ENCODE measurements around the gene CALM1.
A peak's percentile ranks its signal among the peaks of the same experiment; 100 is the strongest.

Gene CALM1

DNA sequence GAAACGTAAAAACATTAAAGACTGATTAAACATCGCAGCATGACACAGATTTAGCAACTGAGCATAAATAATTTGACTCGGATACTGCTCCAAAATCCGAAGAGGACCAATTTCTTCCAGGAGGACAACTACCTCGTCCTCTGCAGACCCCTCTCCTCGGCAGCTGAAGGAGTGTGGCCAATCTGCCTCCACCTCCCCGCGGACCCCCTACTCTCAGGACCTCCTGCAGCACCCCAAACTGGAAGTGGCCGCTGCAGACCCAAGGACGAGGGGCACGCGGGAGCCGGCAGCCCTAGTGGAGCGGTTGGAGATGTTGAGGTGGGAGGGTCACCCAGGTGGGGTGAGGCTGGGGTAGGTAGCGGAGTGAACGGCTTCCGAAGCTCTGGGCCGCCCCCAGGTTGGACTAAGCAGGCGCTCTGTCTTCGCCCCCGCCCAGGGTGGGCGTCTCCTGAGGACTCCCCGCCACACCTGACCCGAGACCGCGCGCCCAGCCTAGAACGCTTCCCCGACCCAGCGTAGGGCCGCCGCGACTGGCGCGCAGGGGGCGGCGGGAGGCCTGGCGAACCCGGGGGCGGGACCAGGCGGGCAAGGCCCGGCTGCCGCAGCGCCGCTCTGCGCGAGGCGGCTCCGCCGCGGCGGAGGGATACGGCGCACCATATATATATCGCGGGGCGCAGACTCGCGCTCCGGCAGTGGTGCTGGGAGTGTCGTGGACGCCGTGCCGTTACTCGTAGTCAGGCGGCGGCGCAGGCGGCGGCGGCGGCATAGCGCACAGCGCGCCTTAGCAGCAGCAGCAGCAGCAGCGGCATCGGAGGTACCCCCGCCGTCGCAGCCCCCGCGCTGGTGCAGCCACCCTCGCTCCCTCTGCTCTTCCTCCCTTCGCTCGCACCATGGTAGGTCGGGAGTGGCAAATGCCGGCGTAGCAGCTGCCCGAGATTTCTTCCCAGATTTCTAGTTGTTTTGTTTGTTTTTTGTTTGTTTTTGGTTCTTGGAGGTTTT is at the start of gene CALM1:
CALM1 (plus strand) TSS at position 689 of the 999 bp plus-strand sequence; CDS start at position 891, 202 bp downstream.
- intact Hi-C loops (cut with DNase I) = loop anchor here (1.0 to 5.0 kb wide), 5 partner anchors 13 to 361 kb away; partner anchors contain the start of gene NRDE2
- DNase-seq = peak; percentile 85 to 99 (median 95)

DNA sequence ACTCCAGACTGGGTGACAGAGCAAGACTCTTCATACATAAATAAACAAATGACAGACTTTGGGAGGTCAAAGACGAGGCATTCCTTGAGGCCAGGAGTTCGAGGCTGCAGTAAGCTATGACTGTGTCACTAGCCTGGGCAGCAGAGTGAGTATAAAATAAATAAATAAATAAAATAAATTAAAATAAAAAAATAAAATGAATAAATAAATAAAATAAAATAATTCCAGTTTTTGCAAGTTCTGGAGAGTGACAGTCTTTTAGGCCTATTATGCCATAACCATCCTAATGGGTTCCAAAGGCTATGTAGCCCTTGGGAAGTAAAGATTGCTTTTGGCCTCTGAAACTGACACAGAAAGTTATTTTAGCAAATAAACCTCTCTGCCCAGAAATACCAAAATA is 48.6 kb upstream of the CALM1 start:
- intact Hi-C loops (cut with DNase I) = no loop called here

DNA sequence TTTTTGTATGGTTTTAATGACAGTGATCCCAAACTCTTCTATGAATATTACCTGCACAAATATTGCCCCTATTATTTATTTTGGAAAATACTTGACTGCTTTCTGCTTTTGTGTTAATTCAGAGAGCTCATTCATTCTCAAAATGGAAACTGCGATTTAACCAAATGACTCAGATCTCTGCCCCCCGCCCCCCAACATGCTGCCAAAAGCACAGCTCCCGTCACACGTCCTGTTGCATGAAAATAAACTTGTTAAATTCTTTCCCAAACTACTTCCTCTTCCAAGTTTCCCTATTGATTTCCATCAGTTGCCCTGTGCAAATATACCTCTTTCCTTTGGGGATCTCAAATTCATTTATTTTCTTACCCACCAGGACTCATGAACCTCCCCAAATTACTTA is 47.1 kb upstream of the CALM1 start:
- intact Hi-C loops (cut with DNase I) = no loop called here
- DNase-seq = no peak

More for the DNA sequence above, 48.6 kb upstream of the CALM1 start:
- DNase-seq = no peak

DNA sequence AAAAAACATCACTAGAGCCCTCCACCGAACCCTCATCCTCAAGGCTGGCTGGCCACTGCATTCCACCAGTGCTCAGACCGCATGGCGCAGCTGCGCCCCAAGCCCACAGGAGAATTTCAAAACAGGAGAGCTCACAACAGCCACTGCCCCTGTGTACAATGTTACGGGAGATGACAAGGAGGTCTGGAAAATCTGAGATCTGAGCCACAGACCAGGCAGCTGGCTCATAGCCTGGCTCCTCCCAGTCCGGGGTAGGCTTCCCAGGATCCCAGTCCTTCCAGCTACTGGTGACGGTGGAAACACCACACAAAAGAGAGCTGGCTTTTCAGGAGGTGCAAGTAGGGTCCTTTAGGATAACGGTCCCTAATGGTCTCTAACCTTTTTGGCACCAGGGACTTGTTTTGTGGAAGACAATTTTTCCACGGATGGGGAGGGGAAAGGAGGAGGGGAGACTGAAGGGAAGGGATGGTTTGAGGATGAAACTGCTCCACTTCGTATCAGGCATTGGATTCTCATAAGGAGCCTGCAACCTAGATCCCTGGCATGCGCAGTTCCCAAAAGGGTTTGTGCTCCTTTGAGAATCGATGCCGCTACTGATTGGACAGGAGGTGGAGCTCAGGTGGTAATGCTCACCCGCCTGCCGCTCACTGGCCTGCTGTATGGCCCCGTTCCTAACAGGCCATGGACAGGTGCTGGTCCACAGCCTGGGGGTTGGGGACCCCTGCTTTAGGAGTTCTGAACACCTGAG is 42.1 kb upstream of the CALM1 start:
- DNase-seq = peak in 1 of 42 donors; percentile 12
- intact Hi-C loops (cut with DNase I) = no loop called here

DNA sequence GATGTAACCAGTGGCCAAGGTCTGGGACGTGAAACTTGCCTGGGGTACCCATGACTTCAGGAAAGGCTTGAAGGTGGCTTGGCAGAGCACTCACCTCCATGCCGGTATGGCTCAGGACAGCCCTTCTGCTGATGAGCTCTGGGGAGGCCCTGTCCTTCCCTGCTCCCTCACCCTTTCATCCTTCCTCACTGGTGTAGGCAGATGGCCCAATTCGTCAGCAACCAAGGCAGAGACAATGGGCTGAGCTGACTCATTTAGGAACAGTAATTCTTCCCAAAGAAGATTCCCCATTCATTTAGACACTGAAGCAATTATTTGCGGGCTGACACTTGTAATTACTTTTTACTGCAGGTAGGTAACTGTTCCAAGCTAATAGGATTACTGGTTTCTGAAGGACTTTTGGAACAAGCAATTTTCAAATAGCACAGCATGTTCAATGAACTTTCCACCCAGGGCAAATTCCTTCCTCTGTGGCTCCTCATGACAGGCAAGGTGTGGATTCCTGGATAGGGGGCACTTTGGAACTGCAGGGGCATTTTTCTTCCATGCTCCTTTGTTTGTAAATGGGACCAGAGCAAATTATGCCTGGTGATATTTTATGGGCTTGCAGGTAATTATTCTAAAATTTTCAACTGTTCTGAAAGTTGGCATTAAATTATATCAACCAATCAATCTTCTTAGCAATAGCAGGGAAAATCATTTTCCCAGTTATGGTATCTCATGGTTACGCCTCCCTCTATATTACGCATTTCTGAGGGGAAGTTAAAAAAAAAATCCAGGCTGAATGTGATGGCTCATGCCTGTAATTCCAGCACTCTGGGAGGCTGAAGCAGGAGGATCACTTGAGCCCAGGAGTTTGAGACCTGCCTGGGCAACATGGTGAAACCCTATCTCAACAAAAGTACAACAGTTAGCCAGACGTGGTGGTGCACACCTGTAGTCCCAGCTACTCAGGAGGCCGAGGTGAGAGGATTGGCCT is 41.0 kb upstream of the CALM1 start:
- DNase-seq = peak in 2 of 42 donors; percentile 8 to 9
- intact Hi-C loops (cut with DNase I) = no loop called here

DNA sequence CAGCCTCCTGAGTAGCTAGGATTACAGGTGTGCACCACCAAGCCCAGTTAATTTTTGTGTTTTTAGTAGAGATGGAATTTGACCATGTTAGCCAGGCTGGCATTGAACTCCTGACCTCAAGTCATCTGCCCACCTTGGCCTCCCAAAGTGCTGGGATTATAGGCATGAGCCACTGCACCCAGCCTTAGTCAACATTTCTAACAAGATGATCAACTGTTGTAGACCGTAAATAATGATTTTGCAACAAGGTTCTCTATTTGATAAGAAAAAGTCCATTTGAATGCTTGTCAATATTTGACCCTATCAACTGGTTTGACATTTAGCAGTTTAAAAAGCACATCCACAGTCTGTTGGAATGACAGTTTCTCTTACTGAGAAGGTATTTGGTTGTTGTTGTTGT is 39.9 kb upstream of the CALM1 start:
- no peak for DNase-seq
- intact Hi-C loops (cut with DNase I) = no loop called here

DNA sequence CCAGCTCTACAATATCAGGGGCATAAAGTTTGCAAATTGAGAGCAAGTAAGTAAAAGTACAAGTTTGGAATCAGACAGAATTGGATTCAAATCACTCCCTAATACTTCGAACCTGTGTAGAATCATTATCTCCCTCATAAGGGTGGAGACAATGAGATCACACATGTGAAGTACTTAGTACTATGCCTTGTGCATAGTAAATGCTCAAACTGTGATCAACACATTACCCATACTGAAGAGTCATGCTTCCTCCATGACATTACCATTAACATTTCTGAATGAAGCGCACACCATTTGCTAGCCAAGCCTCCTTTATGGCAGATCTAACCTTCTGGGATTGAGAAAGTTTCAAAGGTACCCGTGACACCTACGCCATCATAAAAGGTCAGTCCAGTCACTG is 38.5 kb upstream of the CALM1 start:
- DNase-seq = no peak
- intact Hi-C loops (cut with DNase I) = no loop called here

DNA sequence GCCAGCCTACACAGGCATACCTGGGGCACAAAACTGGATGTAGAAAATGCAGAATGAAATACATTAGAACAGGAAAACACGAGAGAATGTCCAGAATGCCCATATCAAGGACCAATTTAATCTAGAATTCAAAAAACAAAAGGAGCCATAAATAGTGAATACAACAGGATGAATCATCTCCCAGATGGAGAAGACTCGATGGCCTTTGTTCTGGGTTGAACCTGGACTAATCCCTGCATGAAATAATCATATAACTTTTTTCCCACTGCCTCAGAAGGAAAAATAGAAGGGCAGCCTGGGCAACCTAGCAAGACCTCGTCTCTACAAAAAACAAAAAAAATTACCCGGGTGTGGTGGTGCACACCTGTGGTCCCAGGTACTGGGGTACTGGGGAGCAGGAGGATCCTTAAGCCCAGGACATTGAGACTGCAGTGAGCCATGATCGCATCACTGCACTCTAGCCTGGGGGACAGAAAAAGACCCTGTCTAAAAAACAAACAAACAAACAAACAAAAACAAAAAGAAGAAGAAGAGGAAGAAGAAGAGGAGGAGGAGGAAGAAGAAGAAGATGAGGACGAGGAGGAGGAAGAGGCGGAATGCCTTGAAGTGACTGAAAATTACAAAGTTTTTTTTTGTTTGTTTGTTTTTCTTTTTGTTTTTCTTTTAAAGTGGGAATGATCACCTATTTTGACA is 34.8 kb upstream of the CALM1 start:
- intact Hi-C loops (cut with DNase I) = no loop called here
- no peak for DNase-seq

DNA sequence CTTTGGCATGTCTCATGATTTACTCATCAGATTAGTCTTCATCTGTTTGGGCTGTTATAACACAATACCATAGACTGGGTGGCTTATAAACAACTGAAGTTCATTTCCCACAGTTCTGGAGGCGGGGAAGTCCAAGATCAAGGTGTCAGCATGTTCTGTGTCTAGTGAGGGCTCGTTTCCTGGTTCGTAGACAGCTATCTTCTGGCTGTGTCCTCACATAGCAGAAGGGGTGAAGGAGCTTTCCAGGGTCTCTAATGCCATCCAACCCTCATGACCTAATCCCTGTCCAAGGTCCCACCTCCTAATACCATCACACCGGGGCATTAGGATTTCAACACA is 34.3 kb upstream of the CALM1 start:
- no peak for DNase-seq
- intact Hi-C loops (cut with DNase I) = no loop called here

DNA sequence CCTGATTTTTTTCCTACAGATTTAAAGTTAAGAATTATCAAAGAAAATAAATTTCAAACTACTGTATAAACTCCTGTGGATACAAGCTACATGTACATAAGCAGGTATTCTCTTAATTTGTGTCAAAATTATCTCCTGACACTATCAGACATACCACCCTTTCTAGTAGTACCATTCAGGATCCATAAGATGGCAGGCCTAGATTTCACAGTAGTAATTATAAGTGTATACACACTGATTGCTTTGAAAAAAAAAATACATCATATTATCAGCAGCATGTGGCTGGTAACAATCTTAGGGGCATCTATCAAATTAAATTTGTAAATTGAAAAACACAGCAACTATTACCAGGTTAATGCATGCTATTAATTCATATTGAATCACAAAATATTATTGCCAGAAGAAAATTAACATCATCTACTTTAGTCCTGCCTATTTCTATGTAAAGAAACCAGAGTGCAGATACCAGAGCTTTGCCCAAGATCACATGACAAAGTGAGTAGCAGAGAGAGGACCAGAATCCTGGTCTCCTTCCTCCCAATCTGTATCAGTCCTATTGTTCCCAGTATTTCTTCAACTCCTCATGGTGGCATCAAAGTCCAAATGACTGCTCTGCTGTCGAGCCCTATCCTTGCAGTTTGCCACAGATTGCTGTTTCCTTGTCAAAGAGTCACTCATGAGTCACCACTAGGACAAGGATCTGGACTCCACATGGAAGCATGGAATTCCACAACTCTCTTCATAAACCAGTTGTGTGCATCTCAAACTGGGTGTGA is 27.7 kb upstream of the CALM1 start:
- intact Hi-C loops (cut with DNase I) = no loop called here
- DNase-seq = peak in 19 of 42 donors; percentile 18 to 69 (median 38)

DNA sequence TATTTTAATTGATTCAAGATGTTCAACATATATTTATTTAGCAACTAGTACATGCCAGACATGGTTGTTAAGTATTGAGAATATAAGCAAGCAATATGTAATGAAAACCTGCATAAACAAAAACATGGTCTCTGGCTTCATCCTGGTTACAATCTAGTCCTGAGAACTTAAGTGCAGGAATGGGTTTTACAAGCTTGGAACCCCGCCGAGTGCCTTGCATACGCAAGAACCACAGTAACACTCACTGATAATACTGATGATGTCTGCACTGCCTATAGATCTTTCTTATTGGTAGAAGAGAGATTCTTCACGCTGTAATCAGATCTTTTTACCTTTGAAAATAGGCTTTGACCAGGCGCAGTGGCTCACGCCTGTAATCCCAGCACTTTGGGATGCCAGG is 22.9 kb upstream of the CALM1 start:
- no peak for DNase-seq
- intact Hi-C loops (cut with DNase I) = no loop called here

DNA sequence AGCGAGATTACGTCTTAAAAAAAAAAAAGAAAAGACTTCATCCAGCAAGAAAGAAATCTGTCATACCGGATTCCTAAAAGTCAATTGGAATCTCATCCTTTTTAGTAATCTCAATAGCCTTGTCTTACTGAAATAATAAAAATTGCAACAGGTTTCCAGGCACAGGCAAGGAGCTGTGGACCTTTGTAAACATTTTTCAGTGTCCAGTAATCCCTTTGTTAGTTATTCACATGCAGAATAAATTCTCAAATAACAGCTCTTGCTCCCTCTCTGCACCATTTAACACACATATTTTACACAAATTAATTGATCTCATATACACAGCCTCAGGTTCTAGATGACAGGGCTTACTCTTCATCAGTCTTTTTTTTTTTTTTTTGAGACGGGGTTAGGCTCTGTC is 22.0 kb upstream of the CALM1 start:
- no peak for DNase-seq
- intact Hi-C loops (cut with DNase I) = no loop called here

DNA sequence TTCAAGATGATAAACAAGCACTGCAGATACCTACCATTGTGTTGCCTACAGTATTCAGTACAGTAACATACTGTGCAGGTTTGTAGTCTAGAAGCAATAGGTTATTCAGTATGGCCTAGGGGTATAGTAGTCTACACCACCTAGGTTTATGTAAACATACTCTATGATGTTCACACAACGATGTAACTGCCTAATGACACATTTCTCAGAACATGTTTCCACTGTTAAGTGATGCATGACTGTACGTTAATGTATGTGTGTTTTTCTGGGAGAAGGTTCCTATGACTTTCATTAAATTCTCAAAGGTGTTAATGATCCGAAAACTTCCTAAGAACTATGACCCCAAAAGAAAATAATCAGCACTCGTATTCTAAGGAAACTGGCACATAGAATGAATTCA is 20.9 kb upstream of the CALM1 start:
- DNase-seq = no peak
- intact Hi-C loops (cut with DNase I) = no loop called here

DNA sequence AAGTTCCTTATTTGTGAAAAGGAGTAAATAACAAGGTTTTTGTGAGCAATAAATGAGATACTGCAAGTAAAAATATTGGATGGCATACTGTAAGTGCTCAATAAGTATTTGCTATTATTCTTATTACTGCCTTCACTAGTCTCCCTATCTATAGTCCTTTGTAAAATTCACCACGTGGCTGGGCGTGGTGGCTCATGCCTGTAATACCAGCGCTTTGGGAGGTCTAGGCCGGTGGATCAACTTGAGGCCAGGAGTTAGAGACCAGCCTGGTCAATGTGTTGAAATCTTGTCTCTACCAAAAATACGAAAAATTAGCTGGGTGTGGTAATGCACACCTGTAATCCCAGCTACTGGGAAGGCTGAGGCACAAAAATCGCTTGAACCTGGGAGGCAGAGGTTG is 18.6 kb upstream of the CALM1 start:
- DNase-seq = no peak
- intact Hi-C loops (cut with DNase I) = no loop called here

DNA sequence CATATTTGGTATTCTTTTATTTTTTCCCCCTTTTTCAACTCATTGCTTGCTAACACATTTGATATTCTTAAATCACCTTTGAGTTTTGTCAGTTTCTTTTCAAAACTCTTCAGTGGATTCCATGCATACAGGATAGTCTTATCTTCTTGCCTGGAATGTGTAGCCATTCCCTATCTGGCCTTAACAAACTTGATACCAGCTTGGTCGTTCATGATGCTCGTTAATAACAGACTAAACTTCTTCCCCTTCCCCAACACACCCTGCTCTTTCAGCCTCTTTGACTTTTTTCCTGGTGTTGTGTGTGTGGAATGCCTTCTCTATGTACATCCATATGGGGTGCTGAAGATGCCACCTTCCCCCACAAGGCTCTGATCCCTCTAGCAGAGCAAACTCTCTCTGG is 17.7 kb upstream of the CALM1 start:
- no peak for DNase-seq

DNA sequence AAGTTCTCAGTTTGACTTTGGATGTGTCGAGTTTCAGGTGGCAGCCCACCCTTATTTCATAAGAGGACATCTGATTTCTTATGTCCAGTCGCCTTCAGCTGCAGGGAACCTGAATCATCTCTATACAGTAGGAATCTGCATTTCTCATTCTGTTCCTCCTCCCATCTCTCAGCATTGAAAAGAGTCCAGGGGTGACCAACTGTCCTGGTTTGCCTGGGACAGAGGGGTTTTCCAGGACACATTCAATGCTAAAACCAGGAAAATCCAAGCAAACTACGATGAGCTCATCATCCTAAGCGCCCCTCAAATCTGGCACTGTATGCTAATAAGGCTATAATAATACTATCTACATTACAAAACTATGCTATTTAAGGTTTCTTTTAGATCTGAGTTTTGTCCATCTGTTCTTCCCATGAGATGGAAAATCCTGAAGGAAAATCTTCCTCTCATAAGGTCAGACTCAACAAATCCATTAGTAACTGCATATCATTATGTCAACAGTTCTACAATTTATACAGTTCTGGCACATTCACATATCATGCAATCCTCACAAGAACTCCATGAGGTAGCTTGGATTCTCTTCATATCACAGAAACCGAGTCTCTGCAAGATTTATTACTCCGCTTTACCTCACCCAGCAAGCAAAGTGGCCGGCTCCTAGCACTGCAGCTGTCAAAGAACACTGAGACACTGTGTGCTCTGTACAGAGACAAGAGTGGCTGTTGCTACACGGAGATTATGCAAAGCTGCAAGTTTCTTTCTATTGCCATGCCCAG is 15.6 kb upstream of the CALM1 start:
- peak; percentile 48 to 92 (median 80) for DNase-seq
- intact Hi-C loops (cut with DNase I) = loop anchor here (5.0 kb wide), 1 partner anchor 49 kb away; the partner anchor contains the start of gene NRDE2

More for the DNA sequence above, 17.7 kb upstream of the CALM1 start:
- intact Hi-C loops (cut with DNase I) = no loop called here

DNA sequence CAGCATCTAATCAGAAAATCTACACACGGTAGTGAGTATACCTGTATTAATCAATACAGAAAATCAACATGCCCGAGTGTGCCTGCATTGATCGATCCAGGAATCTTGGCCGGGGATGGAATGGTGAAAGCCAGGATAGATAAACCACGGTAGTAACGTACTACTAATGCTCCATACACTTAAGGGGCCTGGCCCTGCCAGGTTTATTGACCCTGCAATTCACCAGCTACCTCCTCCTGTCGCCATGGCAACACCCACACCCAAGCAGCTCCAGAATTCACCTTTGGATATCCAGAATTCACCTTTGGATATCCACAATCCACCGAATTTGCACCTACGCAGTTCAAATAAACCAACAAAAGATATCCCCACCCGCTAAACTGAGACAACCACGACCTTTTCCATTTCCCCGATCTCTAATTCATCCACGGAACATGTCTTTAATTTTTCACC is 14.8 kb upstream of the CALM1 start:
- peak in 41 of 42 donors; percentile 21 to 81 (median 54) for DNase-seq
- intact Hi-C loops (cut with DNase I) = loop anchor here (5.0 kb wide), 1 partner anchor 50 kb away; the partner anchor contains the start of gene NRDE2
